Lung (tissue), 12 donors: ENCODE data around the gene HPS1. TPM values are rescaled to one million over a fixed set of nuclear protein-coding genes. Genes with fewer than 3 reads are reported as not detected.

Experiments used
- ATAC-seq: fragments of 200-7000 bp; cut with Tn5 transposase; one replicate; pipeline ENCODE4 v1.9.1; 2020; ENCODE audit warnings: moderate number of reproducible peaks; ENCODE audit not compliant: insufficient read depth, low FRiP score
- DNase-seq, 3 donors: peaks; one replicate each; pipeline ENCODE4 v3.0.0-alpha.2; 2013 to 2017
- H3K27ac ChIP-seq, 2 donors: one replicate each; pipeline ENCODE4 v1.5.1; 2013; ENCODE audit warnings: mild to moderate bottlenecking in 2 of 2, moderate library complexity in 2 of 2, control low read depth in 1 of 2, inconsistent platforms in 1 of 2, low read depth in 1 of 2, low read length in 1 of 2
- H3K27me3 ChIP-seq, 3 donors: one replicate each; pipeline ENCODE4 v1.5.1; 2013; ENCODE audit warnings: low read length in 2 of 3; ENCODE audit not compliant: control insufficient read depth in 3 of 3, insufficient read depth in 3 of 3
- H3K36me3 ChIP-seq, 4 donors: one replicate each; pipeline ENCODE4 v1.5.1; 2013; ENCODE audit warnings: low read length in 4 of 4, mild to moderate bottlenecking in 1 of 4, moderate library complexity in 1 of 4; ENCODE audit not compliant: control insufficient read depth in 4 of 4, insufficient read depth in 4 of 4
- H3K4me1 ChIP-seq, 5 donors: one replicate each; pipeline ENCODE4 v1.5.1; 2013; ENCODE audit warnings: low read length in 5 of 5, mild to moderate bottlenecking in 2 of 5, moderate library complexity in 1 of 5; ENCODE audit not compliant: control insufficient read depth in 5 of 5, insufficient read depth in 5 of 5
- H3K4me3 ChIP-seq: one replicate; pipeline ENCODE4 v1.5.1; 2013; ENCODE audit warnings: mild to moderate bottlenecking, control low read depth, moderate library complexity
- H3K9ac ChIP-seq, 2 donors: one replicate each; pipeline ENCODE4 v1.5.1; 2013; ENCODE audit warnings: low read length in 2 of 2, control low read depth in 1 of 2; ENCODE audit not compliant: insufficient read depth in 1 of 2
- H3K9me3 ChIP-seq, 4 donors: one replicate each; pipeline ENCODE4 v1.5.1; 2013; ENCODE audit warnings: low read length in 3 of 4, mild to moderate bottlenecking in 1 of 4, moderate library complexity in 1 of 4; ENCODE audit not compliant: control insufficient read depth in 4 of 4, insufficient read depth in 3 of 4
- WGBS, 2 donors: extraction: QIAGEN DNeasy Blood & Tissue Kit; methylation state at CpG; one replicate each; pipeline ENCODE4 v1.1.7; 2013; 5-methylcytosine and 5-hydroxymethylcytosine counted together
- polyA plus RNA-seq, 2 donors: library from polyadenylated mRNA; stranded (reverse); fragments of 200-250 nt; gene quantifications; one replicate each; pipeline ENCODE4 v1.2.1, GENCODE V29; 2013
- total RNA-seq, 2 donors: library from RNA; depleted of rRNA in 1 of 2; stranded (reverse); fragments of >200 nt in 1 of 2; gene quantifications; one replicate each; pipeline ENCODE4 v1.2.1, GENCODE V29; 2014 to 2021
- TF ChIP-seq, protein P1 (sequence below): IDR thresholded peaks from 2 replicates; pipeline ENCODE4 v1.5.1; 2012; ENCODE audit warnings: mild to moderate bottlenecking; ENCODE audit errors: control extremely low read depth, extremely low read depth
- donor health status: control.
- donor health status: control.
- donor health status: Bipolar disorder and iron deficiency.
- donor health status: healthy.
- donor health status: DM: yes; HTN: yes; CAD: no.

The HPS1 gene
- total and polyA plus RNA-seq, 4 donors = 32.3 to 89.5 (median 58.4) TPM

GRCh38 chr10:98400482-98400881, 46.3 kb downstream of the HPS1 start:
- TF ChIP-seq, protein P1, sequence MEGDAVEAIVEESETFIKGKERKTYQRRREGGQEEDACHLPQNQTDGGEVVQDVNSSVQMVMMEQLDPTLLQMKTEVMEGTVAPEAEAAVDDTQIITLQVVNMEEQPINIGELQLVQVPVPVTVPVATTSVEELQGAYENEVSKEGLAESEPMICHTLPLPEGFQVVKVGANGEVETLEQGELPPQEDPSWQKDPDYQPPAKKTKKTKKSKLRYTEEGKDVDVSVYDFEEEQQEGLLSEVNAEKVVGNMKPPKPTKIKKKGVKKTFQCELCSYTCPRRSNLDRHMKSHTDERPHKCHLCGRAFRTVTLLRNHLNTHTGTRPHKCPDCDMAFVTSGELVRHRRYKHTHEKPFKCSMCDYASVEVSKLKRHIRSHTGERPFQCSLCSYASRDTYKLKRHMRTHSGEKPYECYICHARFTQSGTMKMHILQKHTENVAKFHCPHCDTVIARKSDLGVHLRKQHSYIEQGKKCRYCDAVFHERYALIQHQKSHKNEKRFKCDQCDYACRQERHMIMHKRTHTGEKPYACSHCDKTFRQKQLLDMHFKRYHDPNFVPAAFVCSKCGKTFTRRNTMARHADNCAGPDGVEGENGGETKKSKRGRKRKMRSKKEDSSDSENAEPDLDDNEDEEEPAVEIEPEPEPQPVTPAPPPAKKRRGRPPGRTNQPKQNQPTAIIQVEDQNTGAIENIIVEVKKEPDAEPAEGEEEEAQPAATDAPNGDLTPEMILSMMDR = no peak
- Histone ChIP-seq H3K9ac (no peak overlapping the region), H3K9me3 (peaks cover 0 to 2% (median 0%) of the 10 kb centered on the region in 4 donors), H3K27me3 (no peaks in the 10 kb centered on the region), H3K36me3 (peaks cover 0 to 37% (median 19%) of the 10 kb centered on the region in 4 donors), H3K27ac (no peak overlapping the region), H3K4me3 (no peak overlapping the region), H3K4me1 (peaks cover 0 to 16% (median 7%) of the 10 kb centered on the region in 5 donors)
- 71 to 79% methylated on average over 2 of the region's 2 CpGs for WGBS, 2 donors
- DNase-seq = no peak
- ATAC-seq = no peak

DNA sequence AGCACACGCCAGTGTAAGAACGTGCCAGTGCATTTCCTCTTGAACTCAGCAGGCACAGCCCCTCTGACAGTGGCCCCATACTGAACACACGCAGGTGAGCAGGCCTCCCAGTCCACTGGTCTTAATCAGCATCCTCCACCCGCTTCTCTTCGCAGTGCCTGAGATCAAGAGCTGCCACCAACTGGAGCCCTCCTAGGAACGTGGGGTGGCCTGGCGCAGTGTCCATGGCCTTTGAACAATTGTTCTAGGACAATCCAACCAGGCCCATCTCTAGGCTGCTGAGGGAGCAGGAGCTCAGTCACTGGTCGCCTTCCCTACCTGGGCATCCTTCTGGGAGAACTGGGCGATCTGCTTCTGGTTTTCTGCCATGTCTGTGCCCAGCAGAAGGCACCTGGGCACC, 47.0 kb downstream of the HPS1 start:
- peaks cover 0 to 37% (median 19%) of the 10 kb centered on the region in 4 donors for H3K36me3 ChIP-seq
- no peak for ATAC-seq

DNA sequence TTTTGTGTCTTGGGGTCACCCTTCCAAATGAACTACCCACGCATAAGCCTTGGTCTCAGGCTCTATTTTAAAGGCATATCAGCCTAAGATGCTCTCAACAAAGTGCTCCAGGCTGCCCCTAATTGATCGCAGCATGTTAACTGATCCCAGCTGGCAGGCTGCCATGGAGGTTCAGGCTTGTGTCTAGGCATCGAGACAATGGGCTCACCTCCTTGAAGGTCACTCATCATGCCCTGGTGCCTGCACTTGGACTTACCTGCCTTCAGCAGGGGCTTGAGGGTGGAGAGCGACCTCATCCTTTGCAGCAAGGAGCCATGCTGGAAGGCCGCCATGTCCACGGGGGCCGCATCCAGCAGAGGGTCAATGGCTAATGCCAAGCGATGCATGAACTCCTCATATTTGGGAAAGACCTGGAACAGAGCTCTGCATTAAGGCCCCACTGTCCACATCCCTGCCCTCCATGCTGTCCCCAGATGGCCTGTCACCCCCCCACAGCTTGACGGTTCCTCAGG, 49.6 kb downstream of the HPS1 start:
- H3K36me3 ChIP-seq = peaks cover 0 to 30% (median 18%) of the 10 kb centered on the region in 4 donors
- peaks cover 0 to 18% (median 0%) of the 10 kb centered on the region in 5 donors for H3K4me1 ChIP-seq
- 98% methylated on average over 9 of the region's 9 CpGs for WGBS, 2 donors
- ATAC-seq (no peak), DNase-seq (no peak)
- no peak overlapping the region for H3K27ac ChIP-seq
- TF ChIP-seq, protein P1 = no peak
- no peak overlapping the region for H3K4me3 ChIP-seq
- H3K9me3 ChIP-seq = peaks cover 0 to 2% (median 0%) of the 10 kb centered on the region in 4 donors
- no peaks in the 10 kb centered on the region for H3K27me3 ChIP-seq
- no peak overlapping the region for H3K9ac ChIP-seq

More for the DNA sequence above, 47.0 kb downstream of the HPS1 start:
- no peak overlapping the region for H3K27ac ChIP-seq
- H3K4me3 ChIP-seq = no peak overlapping the region
- no peaks in the 10 kb centered on the region for H3K27me3 ChIP-seq
- H3K4me1 ChIP-seq = peaks cover 0 to 9% (median 3%) of the 10 kb centered on the region in 5 donors
- TF ChIP-seq, protein P1 = no peak
- WGBS, 2 donors = 94 to 95% methylated on average over 9 of the region's 9 CpGs
- peaks cover 0 to 2% (median 0%) of the 10 kb centered on the region in 4 donors for H3K9me3 ChIP-seq
- H3K9ac ChIP-seq = no peak overlapping the region
- DNase-seq = no peak
